Measurements from ENCODE around the gene TEKT3. TPM values are rescaled to one million over a fixed set of nuclear protein-coding genes. Genes with fewer than 3 reads are reported as not detected.
A peak's percentile ranks its signal among the peaks of the same experiment; 100 is the strongest.

The TEKT3 gene
- total and polyA plus RNA-seq, 4 donors, result 1.9 to 3.0 (median 2.5) TPM; not detected in 1

GRCh38 chr17:15343749-15344148, 2.4 kb upstream of the TEKT3 start:
- ATAC-seq (ENCODE audit: low FRiP score), result no peak
- intact Hi-C loops (cut with DNase I), result loop anchor here in 1 of 2 donors (5.0 kb wide), 1 partner anchor 81 kb away; no protein-coding TSS in a partner anchor
- H3K36me3 ChIP-seq (ENCODE audit: control insufficient read depth in 1 of 2, insufficient read depth in 2 of 2, low read length in 1 of 2), result no peaks in the 10 kb centered on the region
- no peak for DNase-seq
- no peak overlapping the region for H3K27ac ChIP-seq (ENCODE audit: low read depth in 1 of 2, low read length in 2 of 2)
- no peaks in the 10 kb centered on the region for H3K9me3 ChIP-seq (ENCODE audit: control insufficient read depth, low read length)
- 86% methylated on average over 4 of the region's 4 CpGs for WGBS, 2 donors
- H3K4me1 ChIP-seq (ENCODE audit: control insufficient read depth in 1 of 2, insufficient read depth in 2 of 2, low read length in 2 of 2), result peaks cover 0 to 3% of the 10 kb centered on the region in 2 donors
- H3K4me3 ChIP-seq (ENCODE audit: low read length in 2 of 2), result no peak overlapping the region
- H3K27me3 ChIP-seq (ENCODE audit: control insufficient read depth in 1 of 2, insufficient read depth in 2 of 2, low read length in 1 of 2), result no peaks in the 10 kb centered on the region

- 13 to 18% methylated on average over 7 of the region's 7 CpGs for WGBS, 2 donors
- intact Hi-C loops (cut with DNase I), result loop anchor here in 1 of 2 donors (5.0 kb wide), 1 partner anchor 80 kb away; no protein-coding TSS in a partner anchor
- ATAC-seq (ENCODE audit: low FRiP score) (no peak), DNase-seq (peak in 1 of 2 donors; percentile 50)
- H3K27ac ChIP-seq (ENCODE audit: low read depth in 1 of 2, low read length in 2 of 2), result no peak overlapping the region
- peaks cover 0 to 3% of the 10 kb centered on the region in 2 donors for H3K4me1 ChIP-seq (ENCODE audit: control insufficient read depth in 1 of 2, insufficient read depth in 2 of 2, low read length in 2 of 2)
- H3K9me3 ChIP-seq (ENCODE audit: control insufficient read depth, low read length), result no peaks in the 10 kb centered on the region
- H3K4me3 ChIP-seq (ENCODE audit: low read length in 2 of 2), result no peak overlapping the region
- H3K27me3 ChIP-seq (ENCODE audit: control insufficient read depth in 1 of 2, insufficient read depth in 2 of 2, low read length in 1 of 2), result no peaks in the 10 kb centered on the region
- no peaks in the 10 kb centered on the region for H3K36me3 ChIP-seq (ENCODE audit: control insufficient read depth in 1 of 2, insufficient read depth in 2 of 2, low read length in 1 of 2)
These were observed 1.1 kb upstream of the TEKT3 start for GRCh38 chr17:15342460-15342859.

- no peaks in the 10 kb centered on the region for H3K36me3 ChIP-seq (ENCODE audit: control insufficient read depth in 1 of 2, insufficient read depth in 2 of 2, low read length in 1 of 2)
- 80 to 88% methylated on average over 3 of the region's 3 CpGs for WGBS, 2 donors
These were observed 569 bp upstream of the TEKT3 start for GRCh38 chr17:15341966-15342365.

GRCh38 chr17:15340966-15341365, 431 bp downstream of the TEKT3 start:
- Histone ChIP-seq H3K36me3 (ENCODE audit: control insufficient read depth in 1 of 2, insufficient read depth in 2 of 2, low read length in 1 of 2) (no peaks in the 10 kb centered on the region), H3K4me1 (ENCODE audit: control insufficient read depth in 1 of 2, insufficient read depth in 2 of 2, low read length in 2 of 2) (peaks cover 0 to 3% of the 10 kb centered on the region in 2 donors), H3K4me3 (ENCODE audit: low read length in 2 of 2) (peak overlapping the region; percentile 16 to 19), H3K27ac (ENCODE audit: low read depth in 1 of 2, low read length in 2 of 2) (no peak overlapping the region), H3K27me3 (ENCODE audit: control insufficient read depth in 1 of 2, insufficient read depth in 2 of 2, low read length in 1 of 2) (no peaks in the 10 kb centered on the region), H3K9me3 (ENCODE audit: control insufficient read depth, low read length) (no peaks in the 10 kb centered on the region)
- 14% methylated on average over 19 of the region's 19 CpGs for WGBS, 2 donors
- no peak for DNase-seq
- intact Hi-C loops (cut with DNase I), result loop anchor here in 1 of 2 donors (5.0 kb wide), 1 partner anchor 79 kb away; no protein-coding TSS in a partner anchor
- ATAC-seq (ENCODE audit: low FRiP score), result peak; percentile 13

More at GRCh38 chr17:15341966-15342365, 569 bp upstream of the TEKT3 start:
- Histone ChIP-seq H3K4me3 (ENCODE audit: low read length in 2 of 2) (no peak overlapping the region), H3K27ac (ENCODE audit: low read depth in 1 of 2, low read length in 2 of 2) (no peak overlapping the region), H3K9me3 (ENCODE audit: control insufficient read depth, low read length) (no peaks in the 10 kb centered on the region), H3K27me3 (ENCODE audit: control insufficient read depth in 1 of 2, insufficient read depth in 2 of 2, low read length in 1 of 2) (no peaks in the 10 kb centered on the region), H3K4me1 (ENCODE audit: control insufficient read depth in 1 of 2, insufficient read depth in 2 of 2, low read length in 2 of 2) (peaks cover 0 to 3% of the 10 kb centered on the region in 2 donors)
- DNase-seq (no peak), ATAC-seq (ENCODE audit: low FRiP score) (no peak)
- intact Hi-C loops (cut with DNase I), result loop anchor here in 1 of 2 donors (5.0 kb wide), 1 partner anchor 80 kb away; no protein-coding TSS in a partner anchor

- DNase-seq, result no peak
- Histone ChIP-seq H3K36me3 (ENCODE audit: control insufficient read depth in 1 of 2, insufficient read depth in 2 of 2, low read length in 1 of 2) (no peaks in the 10 kb centered on the region), H3K4me3 (ENCODE audit: low read length in 2 of 2) (no peak overlapping the region), H3K9me3 (ENCODE audit: control insufficient read depth, low read length) (peaks cover 3% of the 10 kb centered on the region), H3K4me1 (ENCODE audit: control insufficient read depth in 1 of 2, insufficient read depth in 2 of 2, low read length in 2 of 2) (no peaks in the 10 kb centered on the region), H3K27ac (ENCODE audit: low read depth in 1 of 2, low read length in 2 of 2) (no peak overlapping the region), H3K27me3 (ENCODE audit: control insufficient read depth in 1 of 2, insufficient read depth in 2 of 2, low read length in 1 of 2) (no peaks in the 10 kb centered on the region)
- 82 to 84% methylated on average over 1 of the region's 1 CpG for WGBS, 2 donors
- ATAC-seq (ENCODE audit: low FRiP score), result no peak
- intact Hi-C loops (cut with DNase I), result no loop called here
These were observed 6.0 kb downstream of the TEKT3 start for GRCh38 chr17:15335446-15335845.

GRCh38 chr17:15334266-15334665, 7.1 kb downstream of the TEKT3 start:
- no peaks in the 10 kb centered on the region for H3K4me1 ChIP-seq (ENCODE audit: control insufficient read depth in 1 of 2, insufficient read depth in 2 of 2, low read length in 2 of 2)
- no peak for DNase-seq
- no peak for ATAC-seq (ENCODE audit: low FRiP score)
- no peak overlapping the region for H3K4me3 ChIP-seq (ENCODE audit: low read length in 2 of 2)
- no peak overlapping the region for H3K27ac ChIP-seq (ENCODE audit: low read depth in 1 of 2, low read length in 2 of 2)
- peaks cover 3% of the 10 kb centered on the region for H3K9me3 ChIP-seq (ENCODE audit: control insufficient read depth, low read length)
- 80 to 83% methylated on average over 3 of the region's 3 CpGs for WGBS, 2 donors
- no peaks in the 10 kb centered on the region for H3K27me3 ChIP-seq (ENCODE audit: control insufficient read depth in 1 of 2, insufficient read depth in 2 of 2, low read length in 1 of 2)
- intact Hi-C loops (cut with DNase I), result loop anchor here in 1 of 2 donors (5.0 kb wide), 1 partner anchor 67 kb away; the partner anchor contains the start of gene PMP22
- H3K36me3 ChIP-seq (ENCODE audit: control insufficient read depth in 1 of 2, insufficient read depth in 2 of 2, low read length in 1 of 2), result no peaks in the 10 kb centered on the region

- Histone ChIP-seq H3K9me3 (ENCODE audit: control insufficient read depth, low read length) (peaks cover 3% of the 10 kb centered on the region), H3K27me3 (ENCODE audit: control insufficient read depth in 1 of 2, insufficient read depth in 2 of 2, low read length in 1 of 2) (no peaks in the 10 kb centered on the region), H3K27ac (ENCODE audit: low read depth in 1 of 2, low read length in 2 of 2) (no peak overlapping the region), H3K4me3 (ENCODE audit: low read length in 2 of 2) (no peak overlapping the region), H3K4me1 (ENCODE audit: control insufficient read depth in 1 of 2, insufficient read depth in 2 of 2, low read length in 2 of 2) (no peaks in the 10 kb centered on the region), H3K36me3 (ENCODE audit: control insufficient read depth in 1 of 2, insufficient read depth in 2 of 2, low read length in 1 of 2) (no peaks in the 10 kb centered on the region)
- intact Hi-C loops (cut with DNase I), result loop anchor here in 1 of 2 donors (5.0 kb wide), 1 partner anchor 65 kb away; the partner anchor contains the start of gene PMP22
- no peak for DNase-seq
- ATAC-seq (ENCODE audit: low FRiP score), result no peak
- WGBS, 2 donors, result 33 to 39% methylated on average over 6 of the region's 6 CpGs
These were observed 9.1 kb downstream of the TEKT3 start for GRCh38 chr17:15332338-15332737.

- DNase-seq (no peak), ATAC-seq (ENCODE audit: low FRiP score) (no peak)
- no peak overlapping the region for H3K4me3 ChIP-seq (ENCODE audit: low read length in 2 of 2)
- intact Hi-C loops (cut with DNase I), result no loop called here
- H3K36me3 ChIP-seq (ENCODE audit: control insufficient read depth in 1 of 2, insufficient read depth in 2 of 2, low read length in 1 of 2), result no peaks in the 10 kb centered on the region
- H3K4me1 ChIP-seq (ENCODE audit: control insufficient read depth in 1 of 2, insufficient read depth in 2 of 2, low read length in 2 of 2), result no peaks in the 10 kb centered on the region
- no peaks in the 10 kb centered on the region for H3K27me3 ChIP-seq (ENCODE audit: control insufficient read depth in 1 of 2, insufficient read depth in 2 of 2, low read length in 1 of 2)
- no peak overlapping the region for H3K27ac ChIP-seq (ENCODE audit: low read depth in 1 of 2, low read length in 2 of 2)
- H3K9me3 ChIP-seq (ENCODE audit: control insufficient read depth, low read length), result no peaks in the 10 kb centered on the region
- 60 to 67% methylated on average over 4 of the region's 4 CpGs for WGBS, 2 donors
These were observed 18.3 kb downstream of the TEKT3 start for GRCh38 chr17:15323131-15323530.

GRCh38 chr17:15321556-15322251, 19.7 kb downstream of the TEKT3 start:
- H3K27me3 ChIP-seq (ENCODE audit: control insufficient read depth in 1 of 2, insufficient read depth in 2 of 2, low read length in 1 of 2), result no peaks in the 10 kb centered on the region
- DNase-seq (no peak), ATAC-seq (ENCODE audit: low FRiP score) (no peak)
- H3K4me3 ChIP-seq (ENCODE audit: low read length in 2 of 2), result no peak overlapping the region
- no peak overlapping the region for H3K27ac ChIP-seq (ENCODE audit: low read depth in 1 of 2, low read length in 2 of 2)
- H3K9me3 ChIP-seq (ENCODE audit: control insufficient read depth, low read length), result no peaks in the 10 kb centered on the region
- intact Hi-C loops (cut with DNase I), result no loop called here
- H3K36me3 ChIP-seq (ENCODE audit: control insufficient read depth in 1 of 2, insufficient read depth in 2 of 2, low read length in 1 of 2), result no peaks in the 10 kb centered on the region
- H3K4me1 ChIP-seq (ENCODE audit: control insufficient read depth in 1 of 2, insufficient read depth in 2 of 2, low read length in 2 of 2), result no peaks in the 10 kb centered on the region
- 85 to 91% methylated on average over 6 of the region's 6 CpGs for WGBS, 2 donors
